HS-27A (cell line): ENCODE results near the gene NFRKB.
A peak's percentile ranks its signal among the peaks of the same experiment; 100 is the strongest.
"Not testable (repeated sequence)": the region's sequence is repeated elsewhere in the genome, so short reads cannot be mapped to it uniquely, and the experiment has no call there.

Experiments
- DNase-seq: peaks from one replicate; pipeline ENCODE4 v3.0.0-alpha.2; 2012; ENCODE audit warnings: low read depth, missing footprints

Gene NFRKB

GRCh38 chr11:129894278-129895125, 876 bp downstream of the NFRKB start:
- no peak for DNase-seq

- DNase-seq, result no peak
Measured at GRCh38 chr11:129888451-129888850, 6.9 kb downstream of the NFRKB start.

DNA sequence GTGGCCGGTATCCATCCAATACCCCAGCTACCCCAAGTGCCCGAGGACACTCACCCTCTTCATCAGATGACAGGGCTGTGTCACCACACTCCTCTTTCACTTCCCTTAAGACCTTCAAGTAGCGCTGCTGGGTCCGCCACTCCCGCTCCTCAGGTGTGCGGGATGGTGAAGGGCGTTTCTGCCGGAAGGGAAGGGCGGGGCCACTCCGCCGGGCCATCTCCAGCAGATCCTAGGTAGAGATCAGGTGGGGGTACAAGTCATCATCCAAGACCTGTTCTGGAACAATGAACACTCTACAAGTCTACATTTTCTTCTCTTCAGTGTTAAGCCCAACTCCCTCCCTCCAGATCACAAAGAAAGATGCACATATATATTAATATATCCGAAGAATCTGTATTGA, 10.0 kb downstream of the NFRKB start:
- no peak for DNase-seq

GRCh38 chr11:129884581-129884980, 10.8 kb downstream of the NFRKB start:
- no peak for DNase-seq

DNA sequence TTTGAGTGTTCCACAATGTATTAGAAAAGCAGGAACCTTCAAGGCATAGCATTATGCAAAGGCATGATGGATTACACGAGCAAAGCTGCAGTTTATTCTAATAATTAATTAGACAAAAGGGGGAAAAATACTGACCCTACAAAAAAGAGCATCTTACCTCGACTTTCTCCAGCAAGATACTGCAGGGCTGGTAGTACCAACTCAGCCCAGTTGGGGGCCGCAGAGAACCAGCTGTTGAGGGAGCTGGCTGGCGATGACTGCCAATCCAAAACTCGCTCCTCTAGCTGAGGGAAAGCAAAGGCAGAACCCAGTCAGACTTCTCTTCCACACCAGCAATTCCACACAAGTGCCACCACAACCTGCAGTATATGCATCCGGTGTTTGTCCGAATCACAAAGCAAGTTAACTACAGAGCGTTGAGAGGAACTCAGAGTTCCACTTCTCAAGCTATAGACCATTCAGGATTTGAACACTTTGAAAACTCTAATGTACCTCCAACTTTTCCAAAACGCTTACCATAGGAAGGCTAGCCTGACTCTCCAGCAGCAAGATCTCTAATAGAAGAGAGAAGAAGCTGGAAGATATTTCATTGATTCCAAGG, 13.7 kb downstream of the NFRKB start:
- no peak for DNase-seq

- no peak for DNase-seq
Measured at GRCh38 chr11:129880311-129880710, 15.1 kb downstream of the NFRKB start.

- no peak for DNase-seq
Measured at GRCh38 chr11:129871914-129872313, 23.5 kb downstream of the NFRKB start.

GRCh38 chr11:129868626-129869025, 26.8 kb downstream of the NFRKB start:
- DNase-seq, result not testable (repeated sequence)

DNA sequence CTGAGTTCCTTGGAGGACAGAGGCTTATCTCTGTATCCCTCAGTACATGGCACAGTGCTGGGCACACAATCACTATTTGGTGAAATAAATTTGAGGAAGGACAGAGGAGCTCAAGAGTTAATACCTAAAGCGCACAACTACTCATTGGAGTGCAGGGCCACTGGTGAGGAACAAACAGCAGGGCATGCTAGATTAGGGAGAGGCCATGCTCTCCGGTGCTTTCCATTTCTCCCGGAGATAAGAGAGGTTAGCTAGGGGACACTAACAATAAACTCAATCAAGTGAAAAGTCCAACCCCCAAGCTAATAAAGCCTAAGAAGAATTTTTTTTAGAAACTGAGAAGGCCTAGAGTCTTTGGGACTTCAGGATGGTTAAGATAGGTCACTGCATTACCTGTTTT, 29.1 kb downstream of the NFRKB start:
- DNase-seq, result no peak

- DNase-seq, result no peak
Measured at GRCh38 chr11:129865701-129866100, 29.7 kb downstream of the NFRKB start.

DNA sequence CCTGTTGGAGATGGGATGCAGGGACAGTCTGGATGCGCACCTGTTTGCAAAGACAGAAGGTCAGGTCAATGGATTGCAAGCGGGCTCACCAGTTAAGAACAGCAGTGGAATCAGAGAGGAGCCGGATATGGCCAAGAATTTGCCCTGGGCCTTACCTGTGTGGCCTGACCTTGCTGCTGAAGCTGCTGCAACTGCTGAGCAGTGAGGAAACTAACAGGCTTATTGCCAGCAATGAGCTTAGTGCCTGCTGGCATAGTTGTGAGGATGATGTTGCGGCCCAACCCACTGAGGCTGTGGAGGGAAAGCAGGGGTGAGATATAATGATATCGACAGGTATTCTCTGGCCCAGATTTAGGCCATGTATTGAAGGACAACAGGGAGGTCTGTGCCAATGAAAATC, 30.6 kb downstream of the NFRKB start:
- DNase-seq, result no peak

DNA sequence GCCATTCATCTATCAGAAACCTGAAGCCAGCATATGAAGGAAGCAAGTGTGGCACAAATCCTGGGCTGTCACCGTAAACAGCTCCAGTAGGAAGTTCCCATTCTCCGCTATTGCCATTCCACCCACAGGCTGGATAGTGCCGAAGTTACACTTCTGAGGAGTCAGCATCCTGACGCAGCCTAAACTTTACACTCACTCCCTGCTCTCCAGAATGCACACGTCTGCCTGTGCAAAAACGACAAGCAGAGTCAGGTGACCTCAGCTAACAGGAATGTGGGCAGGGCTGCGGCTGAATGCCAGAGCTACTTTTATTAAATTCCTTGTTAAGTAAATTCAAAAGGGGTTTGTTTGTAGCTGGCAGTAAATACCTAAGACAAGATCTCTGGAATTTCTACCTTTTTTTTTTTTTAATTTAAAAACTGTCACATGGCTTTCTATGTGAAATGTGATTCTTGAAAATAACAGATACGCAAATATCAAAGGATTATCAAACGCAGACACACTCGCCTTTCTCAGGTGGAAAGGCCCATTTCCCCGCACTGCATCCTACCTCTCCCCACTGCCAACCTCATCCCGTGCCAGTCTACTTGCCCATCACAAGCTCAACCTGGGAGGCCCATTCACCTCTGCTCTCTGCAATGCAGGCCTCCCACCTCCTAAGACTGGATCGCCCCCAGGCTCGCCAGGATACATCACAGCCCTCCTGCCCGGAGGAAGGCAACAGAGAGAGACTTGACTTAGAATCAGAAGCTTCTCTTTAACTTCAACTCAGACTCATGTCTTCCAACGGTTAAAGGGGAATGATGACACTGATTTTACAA, 33.5 kb downstream of the NFRKB start:
- peak; percentile 66 for DNase-seq

- no peak for DNase-seq
Measured at GRCh38 chr11:129856036-129856435, 39.3 kb downstream of the NFRKB start.

DNA sequence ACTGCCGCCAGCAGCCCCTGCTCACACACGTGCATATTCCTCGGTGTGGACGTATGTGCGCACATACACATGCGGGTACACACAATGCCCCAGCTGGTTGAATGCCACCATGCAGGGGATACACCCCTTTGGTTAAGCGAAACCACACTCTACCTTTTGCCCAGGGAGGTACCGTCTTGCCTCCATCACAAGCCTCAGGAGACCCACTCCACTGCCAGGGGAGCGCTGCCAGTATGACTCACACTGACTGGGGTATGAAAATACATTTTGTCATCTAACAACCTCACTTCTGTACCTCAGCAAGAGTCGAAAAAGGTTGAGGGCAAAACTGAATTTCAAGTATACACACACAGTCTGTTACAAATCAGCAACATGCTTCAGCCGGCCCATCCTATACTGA, 40.3 kb downstream of the NFRKB start:
- no peak for DNase-seq

DNA sequence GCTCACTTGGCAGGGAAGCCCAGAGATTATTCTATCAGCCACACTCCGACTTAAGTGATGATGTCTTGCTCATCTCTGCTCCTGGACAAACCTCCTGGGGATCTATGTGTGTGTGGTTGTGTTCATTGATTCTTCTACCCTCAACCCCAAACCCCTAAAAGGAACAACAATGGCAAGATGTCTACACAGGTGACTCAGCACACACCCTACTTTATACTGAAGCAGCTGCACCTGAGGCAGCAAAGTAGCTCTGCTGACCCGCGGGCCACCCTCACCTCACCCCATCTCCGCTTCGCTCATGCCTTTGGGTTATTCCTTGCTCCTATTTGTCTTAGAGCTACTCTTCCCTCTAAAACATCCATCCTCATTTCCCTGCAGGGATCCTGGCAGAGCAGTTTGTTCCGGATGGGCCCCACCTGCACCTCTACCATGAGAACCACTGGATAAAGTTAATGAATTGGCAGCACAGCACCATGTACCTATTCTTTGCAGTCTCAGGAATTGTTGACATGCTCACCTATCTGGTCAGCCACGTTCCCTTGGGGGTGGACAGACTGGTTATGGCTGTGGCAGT, 41.1 kb downstream of the NFRKB start:
- DNase-seq, result no peak

DNA sequence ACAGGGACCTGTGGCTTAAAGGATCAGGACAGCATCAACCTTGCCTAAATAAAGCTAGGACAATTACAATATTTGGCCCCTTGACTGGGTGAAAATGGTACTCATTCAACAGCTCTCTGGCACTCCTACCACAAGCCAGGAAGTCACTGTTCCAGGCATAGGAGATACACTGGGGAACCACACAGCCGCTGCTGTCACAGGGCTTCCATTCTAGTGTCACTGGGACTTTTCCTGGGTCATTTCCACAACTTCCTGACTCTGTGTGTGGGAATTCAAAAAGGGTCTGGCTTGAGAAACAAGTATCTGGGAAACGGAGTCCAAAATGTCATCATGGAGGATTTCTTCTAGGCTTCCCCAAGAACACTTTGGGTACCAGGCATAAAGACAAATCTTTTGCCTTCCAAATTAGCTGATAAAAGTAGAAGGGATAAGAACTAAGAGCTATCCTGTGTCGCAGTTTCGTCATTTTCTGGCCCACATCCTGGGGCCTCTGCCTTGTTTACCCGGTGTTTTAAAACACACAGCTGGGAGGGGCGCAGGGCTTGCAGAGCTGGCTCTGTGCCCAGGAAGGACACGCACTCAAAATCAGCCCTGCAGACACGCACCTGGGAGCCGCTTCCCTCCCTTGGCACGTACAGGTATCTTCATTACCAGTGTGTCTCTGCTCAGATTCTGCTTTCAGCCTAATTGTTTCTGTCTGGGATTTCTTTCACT, 41.7 kb downstream of the NFRKB start:
- no peak for DNase-seq

DNA sequence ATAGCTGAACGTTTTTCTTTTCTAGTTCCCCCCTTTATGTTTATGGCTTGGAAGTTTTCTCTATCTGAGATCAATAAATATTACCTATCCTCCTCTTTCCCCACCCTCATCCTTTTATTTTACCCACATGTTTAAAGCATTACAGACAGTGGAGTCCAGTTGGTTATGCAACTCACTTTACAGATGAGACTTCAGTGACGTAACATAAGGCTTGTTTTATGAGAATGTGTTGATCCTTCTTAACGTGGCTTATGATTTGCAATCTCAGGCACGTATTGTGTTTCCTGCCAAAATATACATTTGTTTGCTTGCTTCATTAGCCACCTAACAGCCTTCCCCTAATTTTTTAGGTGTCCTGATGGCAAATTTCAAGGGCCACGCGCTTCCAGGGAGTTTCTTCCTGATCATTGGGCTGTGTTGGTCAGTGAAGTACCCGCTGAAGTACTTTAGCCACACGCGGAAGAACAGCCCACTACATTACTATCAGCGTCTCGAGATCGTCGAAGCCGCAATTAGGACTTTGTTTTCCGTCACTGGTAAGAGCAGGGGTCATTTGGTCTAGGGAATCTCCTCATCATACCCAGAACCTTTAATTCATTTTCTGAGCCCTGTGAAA, 43.1 kb downstream of the NFRKB start:
- DNase-seq, result no peak

DNA sequence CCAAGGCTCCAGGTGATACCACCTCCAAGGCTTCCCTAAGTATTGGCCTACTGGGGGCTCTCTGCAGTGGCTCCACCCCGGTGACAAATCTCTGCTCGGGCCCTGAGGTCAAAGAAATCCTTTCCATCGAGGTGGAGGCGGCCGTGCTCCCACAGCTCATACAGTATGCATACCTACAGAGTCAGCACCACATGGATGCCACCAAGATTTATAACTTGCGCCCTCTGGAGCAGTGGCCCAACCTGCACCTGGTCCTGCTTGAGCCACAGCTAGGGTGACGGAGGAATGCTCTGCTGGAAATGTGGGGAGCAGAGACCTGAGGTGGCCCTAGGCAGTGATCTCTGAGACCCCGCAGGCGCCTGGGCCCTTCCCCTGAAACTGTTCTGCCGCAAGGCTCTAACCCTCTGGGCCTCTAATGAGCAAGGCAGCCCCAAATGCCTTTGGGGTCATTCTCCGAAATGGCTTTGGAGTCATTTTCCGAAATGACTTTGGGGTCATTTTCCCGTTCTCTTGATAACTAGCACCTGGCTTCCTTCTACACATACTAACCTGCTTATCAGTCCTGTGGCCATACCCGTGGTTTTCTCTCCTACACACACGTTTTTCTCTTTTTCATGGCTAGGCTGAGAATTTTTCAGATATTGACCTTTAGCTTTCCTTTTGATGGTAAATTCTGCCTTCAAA, 45.8 kb downstream of the NFRKB start:
- DNase-seq, result no peak

DNA sequence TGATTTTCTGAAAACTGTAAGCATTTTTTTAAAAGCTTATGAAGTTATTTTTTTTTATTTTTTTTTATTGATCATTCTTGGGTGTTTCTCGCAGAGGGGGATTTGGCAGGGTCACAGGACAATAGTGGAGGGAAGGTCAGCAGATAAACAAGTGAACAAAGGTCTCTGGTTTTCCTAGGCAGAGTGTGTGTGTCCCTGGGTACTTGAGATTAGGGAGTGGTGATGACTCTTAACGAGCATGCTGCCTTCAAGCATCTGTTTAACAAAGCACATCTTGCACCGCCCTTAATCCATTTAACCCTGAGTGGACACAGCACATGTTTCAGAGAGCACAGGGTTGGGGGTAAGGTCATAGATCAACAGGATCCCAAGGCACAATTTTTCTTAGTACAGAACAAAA, 48.0 kb downstream of the NFRKB start:
- DNase-seq, result not testable (repeated sequence)

GRCh38 chr11:129846508-129847335, 48.7 kb downstream of the NFRKB start:
- DNase-seq, result peak; percentile 40
